HEK293 (cell line): ENCODE measurements around the gene ZBTB25.

Experiments used
- CTCF ChIA-PET: fragments of 350-600 bp; formaldehyde crosslinking; extraction: SDS; loops from one replicate; lab custom pipeline; 2021; ENCODE audit warnings: antibody characterized with exemption; lab: Yijun Ruan, JAX
- POLR2A ChIA-PET: fragments of 300-600 bp; formaldehyde crosslinking; extraction: SDS; loops from one replicate; lab custom pipeline; 2020; ENCODE audit warnings: antibody characterized with exemption, inconsistent platforms; lab: Yijun Ruan, JAX
- H3K27ac ChIP-seq: fragments of 200-500 bp; sonication (Bioruptor generic); 2 replicates; pipeline ENCODE4 v1.5.1; 2014; ENCODE audit warnings: low read depth, low read length, control low read depth, inconsistent platforms; ENCODE audit errors: extremely low read depth
- H3K36me3 ChIP-seq, 2 experiments: fragments of 200-500 bp in 1 of 2; sonication (Bioruptor generic) in 1 of 2; 1 replicate in 1 of 2; 2 replicates in 1 of 2; pipeline ENCODE4 v1.5.1; 2014 to 2017; ENCODE audit warnings: inconsistent platforms in 2 of 2, low read length in 2 of 2; ENCODE audit not compliant: control insufficient read depth in 2 of 2, insufficient read depth in 1 of 2
- H3K4me1 ChIP-seq: fragments of 200-500 bp; sonication (Bioruptor generic); 2 replicates; pipeline ENCODE4 v1.5.1; 2014; ENCODE audit warnings: mild to moderate bottlenecking, low read length, inconsistent platforms; ENCODE audit not compliant: control insufficient read depth, insufficient read depth
- H3K4me3 ChIP-seq: 2 replicates; pipeline ENCODE4 v1.5.1; 2011; ENCODE audit warnings: low read depth, mild to moderate bottlenecking, control low read depth, low read length, moderate library complexity
- H3K9me3 ChIP-seq: fragments of 200-500 bp; sonication (Bioruptor generic); 2 replicates; pipeline ENCODE4 v1.5.1; 2014; ENCODE audit warnings: low read depth, low read length, inconsistent platforms; ENCODE audit not compliant: control insufficient read depth, insufficient read depth
- EGR2 ChIP-seq: fragments of 450-650 bp; formaldehyde crosslinking; IDR thresholded peaks from 2 replicates; pipeline ENCODE4 v1.5.1; 2016; ENCODE audit warnings: low read depth, missing biosample characterization, missing genetic modification characterization
- MZF1 ChIP-seq: fragments of 450-650 bp; formaldehyde crosslinking; IDR thresholded peaks from 2 replicates; pipeline ENCODE4 v1.5.1; 2017; ENCODE audit warnings: missing biosample characterization, missing genetic modification characterization, borderline replicate concordance
- TSHZ1 ChIP-seq: fragments of 450-650 bp; formaldehyde crosslinking; IDR thresholded peaks from 2 replicates; pipeline ENCODE4 v1.5.1; 2016; ENCODE audit warnings: missing biosample characterization, missing genetic modification characterization, borderline replicate concordance
- ZBTB10 ChIP-seq: fragments of 450-650 bp; formaldehyde crosslinking; IDR thresholded peaks from 2 replicates; pipeline ENCODE4 v1.5.1; 2016; ENCODE audit warnings: missing biosample characterization, missing genetic modification characterization
- ZFHX2 ChIP-seq: fragments of 450-650 bp; formaldehyde crosslinking; conservative IDR thresholded peaks from 2 replicates; pipeline ENCODE4 v1.5.1; 2016; ENCODE audit warnings: missing biosample characterization, missing genetic modification characterization
- ZNF10 ChIP-seq: fragments of 450-650 bp; formaldehyde crosslinking; IDR thresholded peaks from 2 replicates; pipeline ENCODE4 v1.5.1; 2017; ENCODE audit warnings: missing biosample characterization, missing genetic modification characterization
- ZNF121 ChIP-seq: fragments of 450-650 bp; formaldehyde crosslinking; IDR thresholded peaks from 2 replicates; pipeline ENCODE4 v1.5.1; 2016; ENCODE audit warnings: missing biosample characterization, missing genetic modification characterization
- ZNF266 ChIP-seq: fragments of 450-650 bp; formaldehyde crosslinking; IDR thresholded peaks from 2 replicates; pipeline ENCODE4 v1.5.1; 2016; ENCODE audit warnings: missing biosample characterization, missing genetic modification characterization, low read depth
- ZNF280D ChIP-seq: fragments of 450-650 bp; formaldehyde crosslinking; IDR thresholded peaks from 2 replicates; pipeline ENCODE4 v1.5.1; 2016; ENCODE audit warnings: missing biosample characterization, missing genetic modification characterization
- ZNF324 ChIP-seq: fragments of 450-650 bp; formaldehyde crosslinking; IDR thresholded peaks from 2 replicates; pipeline ENCODE4 v1.5.1; 2016; ENCODE audit warnings: missing biosample characterization, missing genetic modification characterization
- ZNF529 ChIP-seq: fragments of 450-650 bp; formaldehyde crosslinking; IDR thresholded peaks from 2 replicates; pipeline ENCODE4 v1.5.1; 2017; ENCODE audit warnings: missing genetic modification characterization, missing biosample characterization; ENCODE audit not compliant: insufficient replicate concordance
- ZNF623 ChIP-seq: fragments of 450-650 bp; formaldehyde crosslinking; IDR thresholded peaks from 2 replicates; pipeline ENCODE4 v1.5.1; 2016; ENCODE audit warnings: missing biosample characterization, missing genetic modification characterization
- ZNF670 ChIP-seq: fragments of 450-650 bp; formaldehyde crosslinking; IDR thresholded peaks from 2 replicates; pipeline ENCODE4 v1.5.1; 2016; ENCODE audit warnings: missing biosample characterization, missing genetic modification characterization, low read depth

The ZBTB25 gene

GRCh38 chr14:64419003-64419402, 84.6 kb downstream of the ZBTB25 start:
- POLR2A ChIA-PET, result interaction anchor here (0.5 kb wide), 1 partner anchor 38 kb away, joined by 4 read pairs; no protein-coding TSS in a partner anchor
- H3K4me1 ChIP-seq, result no peaks in the 10 kb centered on the region
- H3K4me3 ChIP-seq, result no peak overlapping the region
- CTCF ChIA-PET, result interaction anchor here (0.7 to 8.7 kb wide), 3 partner anchors 13 to 1140 kb away, joined by 3 to 88 read pairs (median 6); no protein-coding TSS in a partner anchor
- TF ChIP-seq ZNF121 (tag by site-specific recombination) (peak; percentile 57; the same call in 1 of the 2 replicates), ZNF324 (no peak), MZF1 (no peak)
- no peaks in the 10 kb centered on the region for H3K9me3 ChIP-seq
- peaks cover 68 to 84% of the 10 kb centered on the region in 2 experiments for H3K36me3 ChIP-seq
- H3K27ac ChIP-seq, result no peak overlapping the region

- peaks cover 72 to 88% of the 10 kb centered on the region in 2 experiments for H3K36me3 ChIP-seq
- TF ChIP-seq ZNF280D (tag by site-specific recombination), result no peak
- TF ChIP-seq ZNF266 (tag by site-specific recombination), result no peak
- TF ChIP-seq ZNF529 (tag by site-specific recombination), result no peak
- no peak for TF ChIP-seq ZNF10 (tag by site-specific recombination)
- TF ChIP-seq ZNF623, result no peak
- no peak for TF ChIP-seq TSHZ1 (tag by site-specific recombination)
- no peak for TF ChIP-seq ZNF670 (tag by site-specific recombination)
- TF ChIP-seq, all 188 proteins: peak for 0
- ChIA-PET CTCF (interaction anchor here (0.8 to 8.7 kb wide), 2 partner anchors 14 kb away, joined by 4 to 88 read pairs; no protein-coding TSS in a partner anchor), POLR2A (no interaction called here)
- H3K4me1 ChIP-seq, result no peaks in the 10 kb centered on the region
- H3K27ac ChIP-seq, result no peak overlapping the region
- H3K4me3 ChIP-seq, result no peak overlapping the region
- H3K9me3 ChIP-seq, result no peaks in the 10 kb centered on the region
Observed at GRCh38 chr14:64417771-64418125, 85.9 kb downstream of the ZBTB25 start.

GRCh38 chr14:64417055-64417770, 86.4 kb downstream of the ZBTB25 start:
- TF ChIP-seq EGR2 (peak; percentile 60), ZFHX2 (peak; percentile 25; the same call in 1 of the 2 replicates), ZBTB10 (tag by site-specific recombination) (no peak)
- ChIA-PET CTCF (interaction anchor here (0.8 to 8.7 kb wide), 2 partner anchors 14 to 15 kb away, joined by 4 to 88 read pairs; no protein-coding TSS in a partner anchor), POLR2A (no interaction called here)
- Histone ChIP-seq H3K9me3 (no peaks in the 10 kb centered on the region), H3K36me3 (peaks cover 72 to 87% of the 10 kb centered on the region in 2 experiments), H3K4me1 (no peaks in the 10 kb centered on the region), H3K4me3 (no peak overlapping the region), H3K27ac (no peak overlapping the region)
